ENCODE results near the gene CFAP46.

CFAP46 gene

GRCh38 chr10:132942101-132943057, at the start of gene CFAP46:
Gene CFAP46, minus strand, starts transcription at chr10:132942570. Its CDS starts 86 bp downstream, at chr10:132942484.
- DNase-seq (ENCODE audit: low read depth) = no peak

GRCh38 chr10:132991706-132992432, 49.5 kb upstream of the CFAP46 start:
- DNase-seq (ENCODE audit: low read depth) = no peak

DNA sequence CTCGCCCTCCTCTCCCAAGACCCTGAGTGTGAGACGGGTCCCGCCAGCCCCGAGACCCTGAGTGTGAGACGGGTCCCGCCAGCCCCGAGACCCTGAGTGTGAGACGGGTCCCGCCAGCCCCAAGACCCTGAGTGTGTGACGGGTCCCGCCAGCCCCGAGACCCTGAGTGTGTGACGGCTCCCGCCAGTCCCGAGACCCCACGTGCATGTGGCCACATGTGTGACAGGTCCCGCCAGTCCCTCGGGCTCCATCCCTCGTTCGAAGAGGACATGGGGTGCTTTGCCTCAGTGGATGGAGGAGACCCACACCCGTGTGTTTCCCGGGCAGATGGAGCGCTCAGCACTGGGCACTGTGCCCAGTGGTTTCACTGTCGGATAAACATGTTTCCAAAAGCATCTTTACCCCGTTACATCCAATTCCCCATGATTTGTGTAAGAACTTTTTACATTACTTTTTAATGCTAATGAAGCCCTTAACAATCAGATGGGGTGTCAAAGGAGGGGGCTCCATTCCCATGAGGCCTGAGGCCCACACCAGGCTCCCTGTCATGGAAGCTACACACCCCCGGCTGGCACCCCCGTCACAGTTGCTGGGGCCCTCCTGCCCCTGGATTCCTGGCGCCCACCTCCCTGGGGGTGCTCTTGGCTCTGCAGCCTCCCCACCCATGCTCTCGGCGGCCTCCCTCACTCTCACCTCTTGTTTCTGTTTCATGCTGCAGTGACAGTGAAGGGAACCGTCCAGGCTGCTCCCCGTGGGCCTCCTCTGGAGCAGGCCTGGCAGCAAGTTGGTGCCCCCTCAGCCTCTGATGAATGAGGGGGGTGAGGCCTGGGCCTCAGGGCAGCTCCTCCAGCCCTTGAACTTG, 48.5 kb upstream of the CFAP46 start:
- no peak for DNase-seq (ENCODE audit: low read depth)

DNA sequence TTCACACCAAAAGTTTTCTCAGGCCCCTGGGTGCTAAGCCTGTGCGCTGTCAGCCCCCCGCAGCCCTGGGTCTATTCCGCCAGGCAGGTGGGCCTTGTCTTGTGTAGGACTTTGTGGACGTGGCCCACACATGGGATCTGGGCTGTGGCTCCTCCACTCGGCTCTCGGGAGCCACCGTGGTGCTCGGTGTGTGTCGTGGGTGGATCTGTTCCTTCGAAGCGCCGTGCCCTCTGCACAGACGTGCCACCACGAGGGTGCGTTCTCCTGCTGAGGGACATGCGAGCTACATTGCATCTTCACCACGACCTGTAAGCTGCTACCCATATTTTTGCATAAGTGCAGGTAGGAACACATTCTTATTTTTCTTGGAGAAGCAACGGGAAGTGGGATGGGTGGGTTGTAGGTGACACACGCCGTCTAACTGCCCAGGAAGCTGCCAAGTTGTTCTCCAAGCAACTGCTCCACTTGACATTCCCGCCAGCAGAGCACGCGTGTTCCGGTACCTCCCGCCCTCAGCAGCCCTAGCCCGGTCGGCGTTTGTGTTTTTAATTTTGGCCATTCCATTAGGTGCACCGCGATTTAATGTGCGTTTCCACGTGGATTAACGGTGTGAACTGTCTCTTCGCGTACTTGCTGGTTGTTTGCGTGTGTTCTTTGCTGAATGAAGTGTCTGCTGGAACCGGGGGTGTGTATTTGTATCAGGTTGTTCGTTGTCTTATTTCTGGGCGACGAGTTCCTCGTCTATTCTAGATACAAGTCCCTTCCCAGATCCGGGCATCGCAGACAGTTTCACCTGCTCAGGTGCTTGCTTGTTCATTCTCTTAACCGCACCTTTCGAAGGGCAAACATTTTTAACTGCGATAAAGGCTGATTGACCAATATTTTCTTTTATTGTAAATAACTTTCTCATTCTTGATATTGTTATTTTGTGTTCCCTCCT, 47.4 kb upstream of the CFAP46 start:
- DNase-seq (ENCODE audit: low read depth) = no peak

DNA sequence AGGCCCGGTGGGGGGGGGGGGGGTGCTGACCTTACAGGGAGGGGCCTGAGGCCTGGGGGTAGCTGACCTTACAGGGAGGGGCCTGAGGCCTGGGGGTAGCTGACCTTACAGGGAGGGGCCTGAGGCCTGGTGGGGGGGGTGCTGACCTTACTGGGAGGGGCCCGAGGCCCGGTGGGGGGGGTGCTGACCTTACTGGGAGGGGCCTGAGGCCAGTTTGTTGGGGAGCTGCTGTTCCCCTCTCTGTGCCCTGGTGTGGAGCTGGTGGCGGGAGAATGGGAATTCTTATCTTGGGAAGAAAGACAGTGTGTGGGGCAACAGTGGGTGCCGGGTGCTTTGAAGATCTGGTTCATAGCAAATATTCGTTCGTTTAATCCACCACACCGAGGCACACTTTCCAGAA, 46.6 kb upstream of the CFAP46 start:
- DNase-seq (ENCODE audit: low read depth) = no peak

- DNase-seq (ENCODE audit: low read depth) = no peak
These were observed 45.6 kb upstream of the CFAP46 start for GRCh38 chr10:132987671-132988571.

- DNase-seq (ENCODE audit: low read depth) = no peak
These were observed 44.6 kb upstream of the CFAP46 start for GRCh38 chr10:132986978-132987377.

DNA sequence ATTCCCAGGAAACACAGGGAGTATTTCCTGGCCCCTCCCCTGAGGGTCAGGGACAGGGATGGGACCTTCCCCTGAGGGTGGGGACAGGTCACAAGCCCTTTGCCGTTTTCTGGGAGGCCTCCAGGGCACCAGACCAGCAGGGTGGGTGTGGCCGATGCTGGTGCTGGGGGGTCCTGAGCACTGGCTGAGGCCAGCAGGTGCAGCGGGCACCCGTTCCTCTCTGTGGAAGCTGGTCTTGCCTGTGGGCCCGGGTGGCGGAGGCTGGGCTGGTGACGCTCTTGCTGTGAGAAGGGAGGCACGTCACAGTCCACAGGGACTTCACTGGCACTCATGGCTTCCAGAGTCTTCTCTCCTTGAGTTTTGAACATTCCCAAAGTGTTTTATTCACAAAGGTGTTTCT, 44.2 kb upstream of the CFAP46 start:
- DNase-seq (ENCODE audit: low read depth) = no peak

GRCh38 chr10:132986076-132986475, 43.7 kb upstream of the CFAP46 start:
- no peak for DNase-seq (ENCODE audit: low read depth)

GRCh38 chr10:132985546-132985900, 43.2 kb upstream of the CFAP46 start:
- no peak for DNase-seq (ENCODE audit: low read depth)

DNA sequence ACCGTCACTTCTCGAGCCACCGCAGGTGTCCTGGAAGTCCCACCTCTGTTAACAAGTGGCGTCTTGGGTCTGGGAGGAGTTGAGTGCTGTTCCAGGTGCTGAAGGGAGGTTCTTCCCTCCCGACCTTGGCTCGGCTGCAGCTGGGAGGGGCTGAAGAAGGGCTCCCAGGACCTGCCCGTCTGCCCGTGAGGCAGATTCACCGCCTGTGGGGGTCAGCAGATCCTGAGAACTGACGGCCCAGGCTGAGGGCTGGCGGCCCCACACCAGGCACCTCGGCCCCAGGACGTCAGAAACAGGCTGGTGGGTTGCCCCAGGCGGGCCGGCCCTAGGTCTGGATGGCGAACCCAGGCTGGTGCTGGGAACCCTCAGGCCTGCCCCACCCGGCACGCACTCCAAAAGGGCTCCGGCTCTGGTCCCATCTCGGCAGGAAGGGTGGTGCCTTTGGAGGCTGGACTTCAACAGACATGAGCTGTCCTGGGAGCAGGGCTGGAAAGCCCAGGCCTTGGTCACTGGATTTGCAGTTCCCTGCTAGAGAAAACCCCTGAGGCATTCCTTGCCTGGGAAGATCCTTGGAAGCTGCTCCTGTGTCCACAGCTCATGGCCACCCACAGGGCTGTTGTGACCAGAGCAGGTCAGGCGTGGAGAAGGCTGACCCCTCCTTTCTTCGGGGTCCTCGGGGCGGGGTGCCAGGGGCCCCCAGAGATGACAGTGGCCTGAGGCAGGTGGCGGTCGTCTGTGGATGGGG, 42.6 kb upstream of the CFAP46 start:
- no peak for DNase-seq (ENCODE audit: low read depth)

DNA sequence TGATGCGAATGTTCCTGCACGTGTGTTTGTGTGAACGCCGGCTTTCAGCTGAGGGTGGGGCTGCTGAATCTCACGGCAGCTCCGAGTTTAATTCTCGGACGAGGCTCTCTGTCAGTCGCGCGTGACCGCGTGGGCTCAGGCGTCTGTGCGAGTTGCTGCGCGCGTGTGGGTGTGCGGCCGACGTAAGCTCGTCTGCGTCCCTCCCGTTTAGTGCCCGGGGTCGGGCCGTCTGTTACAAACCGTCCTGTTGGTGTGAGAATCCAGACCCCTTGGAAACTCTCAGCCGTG, 41.6 kb upstream of the CFAP46 start:
- no peak for DNase-seq (ENCODE audit: low read depth)

- no peak for DNase-seq (ENCODE audit: low read depth)
These were observed 41.1 kb upstream of the CFAP46 start for GRCh38 chr10:132983252-132984007.

GRCh38 chr10:132982301-132982989, 40.1 kb upstream of the CFAP46 start:
- DNase-seq (ENCODE audit: low read depth) = no peak

GRCh38 chr10:132981746-132982145, 39.4 kb upstream of the CFAP46 start:
- no peak for DNase-seq (ENCODE audit: low read depth)

- DNase-seq (ENCODE audit: low read depth) = no peak
These were observed 38.8 kb upstream of the CFAP46 start for GRCh38 chr10:132981173-132981555.

- DNase-seq (ENCODE audit: low read depth) = no peak
These were observed 38.2 kb upstream of the CFAP46 start for GRCh38 chr10:132980426-132981172.
